Skeletal muscle tissue (tissue), 4 donors: ENCODE results near the gene APOBEC3H. TPM values are rescaled to one million over a fixed set of nuclear protein-coding genes. Genes with fewer than 3 reads are reported as not detected.

Experiments used
- H3K27ac ChIP-seq: one replicate; pipeline ENCODE4 v1.7.0; 2013; ENCODE audit warnings: mild to moderate bottlenecking, low read depth, low read length, inconsistent platforms
- H3K27me3 ChIP-seq, 3 donors: one replicate each; pipeline ENCODE4 v1.7.0; 2013; ENCODE audit warnings: low read length in 3 of 3; ENCODE audit not compliant: control insufficient read depth in 3 of 3, insufficient read depth in 3 of 3
- H3K36me3 ChIP-seq, 3 donors: one replicate each; pipeline ENCODE4 v1.7.0; 2013; ENCODE audit warnings: low read length in 3 of 3; ENCODE audit not compliant: control insufficient read depth in 3 of 3, insufficient read depth in 3 of 3
- H3K4me1 ChIP-seq, 3 donors: one replicate each; pipeline ENCODE4 v1.7.0; 2013; ENCODE audit warnings: low read length in 3 of 3, mild to moderate bottlenecking in 3 of 3; ENCODE audit not compliant: control insufficient read depth in 3 of 3, insufficient read depth in 3 of 3
- H3K4me3 ChIP-seq, 3 donors: one replicate each; pipeline ENCODE4 v1.7.0; 2013; ENCODE audit warnings: low read length in 3 of 3
- H3K9ac ChIP-seq, 3 donors: one replicate each; pipeline ENCODE4 v1.7.0; 2013; ENCODE audit warnings: low read length in 3 of 3, mild to moderate bottlenecking in 3 of 3, moderate library complexity in 2 of 3, low read depth in 1 of 3
- H3K9me3 ChIP-seq, 3 donors: one replicate each; pipeline ENCODE4 v1.7.0; 2013; ENCODE audit warnings: low read length in 3 of 3; ENCODE audit not compliant: control insufficient read depth in 3 of 3
- total RNA-seq: library from RNA; depleted of rRNA; stranded (reverse); fragments of >200 nt; gene quantifications from one replicate; pipeline ENCODE4 v1.2.3, GENCODE V29; 2014
- donor health status: Osteomylitis.

APOBEC3H gene
- total RNA-seq, 1 donor from 2014 or later, result not detected

- H3K36me3 ChIP-seq, result no peaks in the 10 kb centered on the region
- H3K9ac ChIP-seq, result no peak overlapping the region
- no peak overlapping the region for H3K27ac ChIP-seq
- H3K4me3 ChIP-seq, result no peak overlapping the region
- H3K27me3 ChIP-seq, result peaks cover 5 to 30% (median 26%) of the 10 kb centered on the region in 3 donors
- no peaks in the 10 kb centered on the region for H3K9me3 ChIP-seq
- peaks cover 0 to 4% (median 4%) of the 10 kb centered on the region in 3 donors for H3K4me1 ChIP-seq
These were observed 5.6 kb upstream of the APOBEC3H start for GRCh38 chr22:39091126-39092081.

- Histone ChIP-seq H3K4me1 (peaks cover 0 to 9% (median 4%) of the 10 kb centered on the region in 3 donors), H3K36me3 (no peaks in the 10 kb centered on the region), H3K27me3 (peaks cover 5 to 30% (median 26%) of the 10 kb centered on the region in 3 donors), H3K27ac (no peak overlapping the region), H3K4me3 (no peak overlapping the region), H3K9ac (no peak overlapping the region), H3K9me3 (no peaks in the 10 kb centered on the region)
These were observed 4.8 kb upstream of the APOBEC3H start for GRCh38 chr22:39092111-39092862.

- Histone ChIP-seq H3K27ac (no peak overlapping the region), H3K9me3 (no peaks in the 10 kb centered on the region), H3K4me1 (peaks cover 0 to 7% (median 2%) of the 10 kb centered on the region in 3 donors), H3K9ac (no peak overlapping the region), H3K27me3 (peaks cover 5 to 22% (median 20%) of the 10 kb centered on the region in 3 donors), H3K4me3 (no peak overlapping the region), H3K36me3 (no peaks in the 10 kb centered on the region)
These were observed 2.2 kb upstream of the APOBEC3H start for GRCh38 chr22:39094717-39095389.

- Histone ChIP-seq H3K4me1 (peaks cover 0 to 7% (median 2%) of the 10 kb centered on the region in 3 donors), H3K4me3 (no peak overlapping the region), H3K27ac (no peak overlapping the region), H3K27me3 (peaks cover 0 to 16% (median 9%) of the 10 kb centered on the region in 3 donors), H3K9me3 (no peaks in the 10 kb centered on the region), H3K9ac (no peak overlapping the region), H3K36me3 (no peaks in the 10 kb centered on the region)
These were observed 1.1 kb upstream of the APOBEC3H start for GRCh38 chr22:39095971-39096370.

- H3K9ac ChIP-seq, result no peak overlapping the region
- peaks cover 0 to 7% (median 2%) of the 10 kb centered on the region in 3 donors for H3K4me1 ChIP-seq
- no peak overlapping the region for H3K27ac ChIP-seq
- no peaks in the 10 kb centered on the region for H3K36me3 ChIP-seq
- H3K4me3 ChIP-seq, result no peak overlapping the region
- no peaks in the 10 kb centered on the region for H3K9me3 ChIP-seq
- H3K27me3 ChIP-seq, result peaks cover 0 to 19% (median 0%) of the 10 kb centered on the region in 3 donors
These were observed 982 bp downstream of the APOBEC3H start for GRCh38 chr22:39098026-39098425.

GRCh38 chr22:39098576-39098975 is 1.5 kb downstream of the APOBEC3H start:
- Histone ChIP-seq H3K36me3 (no peaks in the 10 kb centered on the region), H3K27ac (no peak overlapping the region), H3K9me3 (no peaks in the 10 kb centered on the region), H3K9ac (no peak overlapping the region), H3K27me3 (peaks cover 0 to 19% (median 0%) of the 10 kb centered on the region in 3 donors), H3K4me1 (peaks cover 0 to 7% (median 2%) of the 10 kb centered on the region in 3 donors), H3K4me3 (no peak overlapping the region)

- Histone ChIP-seq H3K27me3 (peaks cover 0 to 13% (median 0%) of the 10 kb centered on the region in 3 donors), H3K4me1 (peaks cover 0 to 7% (median 2%) of the 10 kb centered on the region in 3 donors), H3K9ac (no peak overlapping the region), H3K27ac (no peak overlapping the region), H3K36me3 (no peaks in the 10 kb centered on the region), H3K4me3 (no peak overlapping the region), H3K9me3 (no peaks in the 10 kb centered on the region)
These were observed 4.2 kb downstream of the APOBEC3H start for GRCh38 chr22:39101226-39101625.

GRCh38 chr22:39103431-39103830 is 6.4 kb downstream of the APOBEC3H start:
- Histone ChIP-seq H3K36me3 (no peaks in the 10 kb centered on the region), H3K9me3 (no peaks in the 10 kb centered on the region), H3K4me1 (no peaks in the 10 kb centered on the region), H3K27me3 (peaks cover 0 to 13% (median 0%) of the 10 kb centered on the region in 3 donors), H3K9ac (no peak overlapping the region), H3K27ac (no peak overlapping the region), H3K4me3 (no peak overlapping the region)

GRCh38 chr22:39106326-39106725 is 9.3 kb downstream of the APOBEC3H start:
- no peaks in the 10 kb centered on the region for H3K36me3 ChIP-seq
- no peak overlapping the region for H3K9ac ChIP-seq
- no peak overlapping the region for H3K4me3 ChIP-seq
- H3K27ac ChIP-seq, result no peak overlapping the region
- no peaks in the 10 kb centered on the region for H3K4me1 ChIP-seq
- H3K27me3 ChIP-seq, result peaks cover 3 to 13% (median 5%) of the 10 kb centered on the region in 3 donors
- H3K9me3 ChIP-seq, result no peaks in the 10 kb centered on the region
